C4-2B (cell line): ENCODE results near the gene SEL1L2.

Source experiments
- H3K27ac ChIP-seq: fragments of 450-650 bp; 2 replicates; pipeline ENCODE4 v1.5.1; 2017
- CTCF ChIP-seq: fragments of 450-650 bp; conservative IDR thresholded peaks from 2 replicates; pipeline ENCODE4 v1.5.1; 2017; ENCODE audit warnings: mild to moderate bottlenecking
- ZFX ChIP-seq: fragments of 450-650 bp; IDR thresholded peaks from 2 replicates; pipeline ENCODE4 v1.6.1; 2017

Gene SEL1L2

GRCh38 chr20:13856354-13856753, 134.1 kb downstream of the SEL1L2 start:
- no peak overlapping the region for H3K27ac ChIP-seq
- TF ChIP-seq CTCF: no peak
- TF ChIP-seq ZFX: no peak

- no peak overlapping the region for H3K27ac ChIP-seq
- TF ChIP-seq CTCF (no peak), ZFX (no peak)
These were observed 134.8 kb downstream of the SEL1L2 start for GRCh38 chr20:13855613-13856012.

- TF ChIP-seq ZFX: no peak
- no peak for TF ChIP-seq CTCF
- no peak overlapping the region for H3K27ac ChIP-seq
These were observed 138.1 kb downstream of the SEL1L2 start for GRCh38 chr20:13852306-13852705.

GRCh38 chr20:13851279-13851678, 139.1 kb downstream of the SEL1L2 start:
- TF ChIP-seq CTCF: no peak
- no peak for TF ChIP-seq ZFX

GRCh38 chr20:13844296-13844695, 146.1 kb downstream of the SEL1L2 start:
- H3K27ac ChIP-seq: no peak overlapping the region
- TF ChIP-seq ZFX (no peak), CTCF (no peak)

More at GRCh38 chr20:13851279-13851678, 139.1 kb downstream of the SEL1L2 start:
- no peak overlapping the region for H3K27ac ChIP-seq

GRCh38 chr20:13841206-13841605, 149.2 kb downstream of the SEL1L2 start:
- H3K27ac ChIP-seq: no peak overlapping the region
- TF ChIP-seq CTCF: no peak

- no peak overlapping the region for H3K27ac ChIP-seq
- no peak for TF ChIP-seq CTCF
- TF ChIP-seq ZFX: no peak
These were observed 150.3 kb downstream of the SEL1L2 start for GRCh38 chr20:13840093-13840465.
